ENCODE results near the gene BCKDK. TPM values are rescaled to one million over a fixed set of nuclear protein-coding genes. Genes with fewer than 3 reads are reported as not detected.
A peak's percentile ranks its signal among the peaks of the same experiment; 100 is the strongest.
"Not testable (repeated sequence)": the region's sequence is repeated elsewhere in the genome, so short reads cannot be mapped to it uniquely, and the experiment has no call there.

The BCKDK gene
- total RNA-seq, 2 donors from 2014 or later, result 41.3 to 43.4 TPM

- Histone ChIP-seq H3K4me3 (no peak within 1 kb of the TSS), H3K36me3 (no peaks in the 10 kb centered on the region), H3K9ac (ENCODE audit: low read depth in 2 of 2, low read length in 2 of 2) (no peak within 1 kb of the TSS), H3K9me3 (no peaks in the 10 kb centered on the region), H3K27me3 (no peaks in the 10 kb centered on the region), H3K4me1 (no peaks in the 10 kb centered on the region), H3K27ac (no peak within 1 kb of the TSS)
- no peak for DNase-seq
- intact Hi-C loops (cut with DNase I), result loop anchor here (10.0 kb wide), 2 partner anchors 55 to 165 kb away; partner anchors contain the start of genes HSD3B7 and VKORC1
- no peak for TF ChIP-seq CTCF (IDR thresholded peaks at IDR 0.05)
Observed at GRCh38 chr16:31149894-31150890, 42.0 kb downstream of the BCKDK start, which contains the start of gene PRSS36. TSS of gene PRSS36 (minus strand) at chr16:31150066. CDS start at chr16:31150035, 31 bp downstream.

DNA sequence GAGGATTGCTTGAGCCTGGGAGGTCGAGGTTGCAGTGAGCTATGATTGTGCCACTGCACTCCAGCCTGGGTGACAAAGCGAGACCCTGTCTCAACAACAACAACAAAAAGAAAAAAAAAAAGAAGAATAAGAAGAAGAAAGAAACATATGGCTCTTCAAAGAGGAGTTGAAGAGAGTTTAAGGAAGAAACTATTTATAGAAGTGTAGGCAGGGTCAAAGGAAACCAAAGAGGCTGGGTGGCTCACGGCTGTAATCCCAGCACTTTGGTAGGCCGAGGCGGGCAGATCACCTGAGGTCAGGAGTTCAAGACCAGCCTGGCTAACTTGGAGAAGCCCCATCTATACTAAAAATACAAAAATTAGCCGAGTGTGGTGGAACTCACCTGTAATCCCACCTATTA, 42.8 kb downstream of the BCKDK start:
- not testable (repeated sequence) for H3K4me1 ChIP-seq; H3K9ac ChIP-seq (ENCODE audit: low read depth in 2 of 2, low read length in 2 of 2); H3K27me3 ChIP-seq; H3K27ac ChIP-seq; H3K4me3 ChIP-seq; H3K36me3 ChIP-seq; H3K9me3 ChIP-seq; DNase-seq
- intact Hi-C loops (cut with DNase I), result loop anchor here (10.0 kb wide), 1 partner anchor 56 kb away; the partner anchor contains the start of gene VKORC1

DNA sequence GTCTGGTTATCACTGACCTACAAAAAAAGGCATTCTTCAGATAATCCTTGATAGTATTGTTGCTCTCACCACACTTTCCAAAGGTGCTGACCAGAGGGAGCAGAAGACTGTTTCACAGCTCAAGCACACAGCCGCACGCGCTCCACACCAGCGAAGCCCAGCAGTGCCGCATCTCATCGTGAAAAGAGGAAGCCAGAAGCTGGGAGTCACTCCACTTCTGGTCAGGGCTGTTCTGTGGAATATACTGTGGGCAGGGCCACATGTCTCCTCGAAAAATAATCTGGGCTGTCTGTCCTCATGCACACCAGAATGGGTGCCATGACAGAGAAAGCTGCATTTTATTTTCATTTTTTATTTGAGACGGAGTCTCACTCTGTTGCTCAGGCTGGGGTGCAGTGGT, 49.0 kb downstream of the BCKDK start:
- DNase-seq, result peak; percentile 28
- intact Hi-C loops (cut with DNase I), result loop anchor here (10.0 kb wide), 1 partner anchor 62 kb away; the partner anchor contains the start of gene VKORC1

More for the DNA sequence above, 49.0 kb downstream of the BCKDK start:
- no peaks in the 10 kb centered on the region for H3K4me1 ChIP-seq
- H3K27me3 ChIP-seq, result no peaks in the 10 kb centered on the region
- H3K4me3 ChIP-seq, result no peak overlapping the region
- H3K9me3 ChIP-seq, result no peaks in the 10 kb centered on the region
- no peak for TF ChIP-seq CTCF (IDR thresholded peaks at IDR 0.05)
- no peak overlapping the region for H3K27ac ChIP-seq
- H3K36me3 ChIP-seq, result no peaks in the 10 kb centered on the region
- H3K9ac ChIP-seq (ENCODE audit: low read depth in 2 of 2, low read length in 2 of 2), result no peak overlapping the region

Other genes with a start within 250 kb of the BCKDK start
- 10 to 100 TPM; 19.9 to 34.5 TPM for gene BCL7C, start 214.3 kb upstream of the BCKDK start, total RNA-seq
- 1 to 10 TPM in 1 of 2 donors, under 1 TPM in 1; 0.72 to 1.6 TPM for gene CTF1, start 211.8 kb upstream of the BCKDK start, total RNA-seq
- 10 to 100 TPM; 21.9 to 44.8 TPM for gene FBXL19, start 184.8 kb upstream of the BCKDK start, total RNA-seq
- gene ORAI3, start 159.3 kb upstream of the BCKDK start, total RNA-seq, result 10 to 100 TPM; 14.3 to 22.1 TPM
- 10 to 100 TPM; 11.6 to 15.9 TPM for gene SETD1A, start 150.6 kb upstream of the BCKDK start, total RNA-seq
- 10 to 100 TPM; 19.0 to 20.9 TPM for gene HSD3B7, start 123.2 kb upstream of the BCKDK start, total RNA-seq
- under 1 TPM; 0.35 to 0.52 TPM for gene STX1B, start 97.7 kb upstream of the BCKDK start, total RNA-seq
- gene STX4, start 74.8 kb upstream of the BCKDK start, total RNA-seq, result 10 to 100 TPM; 70.8 to 71.4 TPM
- gene ZNF668, start 34.1 kb upstream of the BCKDK start, total RNA-seq, result 10 to 100 TPM in 1 of 2 donors, 1 to 10 TPM in 1; 7.8 to 12.8 TPM
- gene ZNF646, start 34.0 kb upstream of the BCKDK start, total RNA-seq, result 10 to 100 TPM; 18.4 to 20.0 TPM
- 1 to 10 TPM in 1 of 2 donors, under 1 TPM in 1; 0.77 to 2.6 TPM for gene PRSS53, start 19.4 kb upstream of the BCKDK start, total RNA-seq
- 10 to 100 TPM; 39.5 to 50.3 TPM for gene VKORC1, start 13.6 kb upstream of the BCKDK start, total RNA-seq
- 10 to 100 TPM; 42.2 to 69.5 TPM for gene KAT8, start 9.3 kb downstream of the BCKDK start, total RNA-seq
- gene PRSS8, start 27.3 kb downstream of the BCKDK start, total RNA-seq, result 100 to 1,000 TPM; 337 to 347 TPM
- 1 to 10 TPM; 3.6 to 6.4 TPM for gene PRSS36, start 41.7 kb downstream of the BCKDK start, total RNA-seq
- gene FUS, start 71.8 kb downstream of the BCKDK start, total RNA-seq, result 100 to 1,000 TPM; 134 to 252 TPM
- gene PYCARD, start 94.4 kb downstream of the BCKDK start, total RNA-seq, result 100 to 1,000 TPM; 118 to 119 TPM
- gene TRIM72, start 105.7 kb downstream of the BCKDK start, total RNA-seq, result under 1 TPM in 1 of 2 donors, not detected in 1; 0.02 TPM
- not detected for gene PYDC1, start 108.7 kb downstream of the BCKDK start, total RNA-seq
- gene ITGAM, start 151.6 kb downstream of the BCKDK start, total RNA-seq, result 1 to 10 TPM; 2.7 to 3.7 TPM
- gene ITGAX, start 246.8 kb downstream of the BCKDK start, total RNA-seq, result 1 to 10 TPM; 1.4 to 5.9 TPM

Measured in colonic mucosa (tissue), 4 donors.